Astrocyte (in vitro differentiated cells and primary cell): Measurements from ENCODE around the gene BLVRB. TPM values are rescaled to one million over a fixed set of nuclear protein-coding genes. Genes with fewer than 3 reads are reported as not detected.

Experiments
- DNase-seq: peaks from one replicate; pipeline ENCODE4 v3.0.0-alpha.2; 2010; ENCODE audit warnings: low read depth
- FAIRE-seq: peaks from 2 replicates; lab custom pipeline; 2011; peaks lifted over from hg19 to GRCh38; lab: Jason Lieb, UNC
- H2AFZ ChIP-seq: 2 replicates; pipeline ENCODE4 v1.6.0; 2012; ENCODE audit warnings: low read depth, low read length, inconsistent platforms
- H3K27ac ChIP-seq: 2 replicates; pipeline ENCODE4 v1.5.1; 2011; ENCODE audit warnings: low read depth, low read length, inconsistent platforms
- H3K27me3 ChIP-seq: 2 replicates; pipeline ENCODE4 v1.6.0; 2011; ENCODE audit warnings: low read length, inconsistent platforms; ENCODE audit not compliant: insufficient read depth
- H3K36me3 ChIP-seq: 2 replicates; pipeline ENCODE4 v1.5.1; 2011; ENCODE audit warnings: low read length, inconsistent platforms; ENCODE audit not compliant: insufficient read depth
- H3K4me1 ChIP-seq: 2 replicates; pipeline ENCODE4 v1.5.1; 2011; ENCODE audit warnings: low read length, inconsistent platforms; ENCODE audit not compliant: insufficient read depth
- H3K4me2 ChIP-seq: 2 replicates; pipeline ENCODE4 v1.6.0; 2012; ENCODE audit warnings: low read length, inconsistent platforms
- H3K4me3 ChIP-seq: 2 replicates; pipeline ENCODE4 v1.5.1; 2011; ENCODE audit warnings: low read depth, mild to moderate bottlenecking, low read length, inconsistent platforms; ENCODE audit not compliant: insufficient read depth
- H3K79me2 ChIP-seq: 2 replicates; pipeline ENCODE4 v1.6.0; 2012; ENCODE audit warnings: mild to moderate bottlenecking, low read length, inconsistent platforms; ENCODE audit not compliant: insufficient read depth
- H3K9ac ChIP-seq: 2 replicates; pipeline ENCODE4 v1.6.0; 2012; ENCODE audit warnings: mild to moderate bottlenecking, low read length, inconsistent platforms
- H3K9me3 ChIP-seq: 2 replicates; pipeline ENCODE4 v1.5.1; 2012; ENCODE audit warnings: low read depth, mild to moderate bottlenecking, low read length, inconsistent platforms; ENCODE audit not compliant: insufficient read depth
- H4K20me1 ChIP-seq: 2 replicates; pipeline ENCODE4 v1.6.0; 2012; ENCODE audit warnings: low read length, inconsistent platforms; ENCODE audit not compliant: insufficient read depth
- H3K27ac Mint-ChIP-seq: one replicate; pipeline ENCODE4 v1.8.0; 2021; ENCODE audit warnings: mild to moderate bottlenecking, mixed read lengths; ENCODE audit not compliant: unreplicated experiment
- H3K27me3 Mint-ChIP-seq: one replicate; pipeline ENCODE4 v1.8.0; 2021; ENCODE audit warnings: low read depth, mixed read lengths; ENCODE audit not compliant: unreplicated experiment
- H3K36me3 Mint-ChIP-seq: one replicate; pipeline ENCODE4 v1.8.0; 2021; ENCODE audit warnings: low read depth, mixed read lengths; ENCODE audit not compliant: unreplicated experiment
- H3K4me1 Mint-ChIP-seq: one replicate; pipeline ENCODE4 v1.8.0; 2021; ENCODE audit warnings: low read depth, mixed read lengths; ENCODE audit not compliant: unreplicated experiment
- H3K4me3 Mint-ChIP-seq: one replicate; pipeline ENCODE4 v1.8.0; 2021; ENCODE audit warnings: mild to moderate bottlenecking, moderate library complexity, mixed read lengths; ENCODE audit not compliant: unreplicated experiment
- H3K9me3 Mint-ChIP-seq: one replicate; pipeline ENCODE4 v1.8.0; 2021; ENCODE audit warnings: mild to moderate bottlenecking, mixed read lengths; ENCODE audit not compliant: unreplicated experiment
- EZH2 ChIP-seq: IDR thresholded peaks from 2 replicates; pipeline ENCODE4 v1.6.1; 2012; ENCODE audit warnings: mild to moderate bottlenecking, low read length, inconsistent platforms; ENCODE audit not compliant: insufficient read depth
- total RNA-seq: library from RNA; stranded (reverse); gene quantifications from 2 replicates; pipeline ENCODE4 v1.2.1, GENCODE V29; 2021
- TF ChIP-seq, protein P1 (sequence below): IDR thresholded peaks from 2 replicates; pipeline ENCODE4 v1.5.1; 2011; ENCODE audit warnings: low read depth, mild to moderate bottlenecking, inconsistent platforms, low read length, moderate library complexity; ENCODE audit not compliant: insufficient read depth

Gene BLVRB
- total RNA-seq, 1 donor from 2014 or later, result 27.1 TPM

DNA sequence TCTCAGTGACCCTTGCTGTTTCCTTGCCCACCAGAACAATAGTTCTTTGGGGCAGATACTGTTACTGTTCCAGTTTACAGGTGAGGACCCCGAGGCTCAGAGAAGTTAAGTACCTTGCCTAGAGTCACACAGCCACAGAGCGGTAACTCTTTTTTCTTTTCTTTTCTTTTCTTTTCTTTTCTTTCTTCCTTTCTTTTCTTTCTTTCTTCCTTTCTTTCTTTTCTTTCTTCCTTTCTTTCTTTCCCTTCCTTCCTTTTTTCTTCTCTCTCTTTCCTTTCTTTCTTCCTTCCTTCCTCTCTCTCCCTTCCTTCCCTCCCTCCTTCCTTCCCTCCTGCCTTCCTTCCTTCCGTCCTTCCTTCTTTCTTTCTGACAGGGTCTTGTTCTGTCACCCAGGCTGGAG is 47.5 kb downstream of the BLVRB start:
- peaks cover 23% of the 10 kb centered on the region for H3K4me1 ChIP-seq
- FAIRE-seq, result no peak
- DNase-seq, result no peak
- no peak overlapping the region for H3K4me3 ChIP-seq
- no peaks in the 10 kb centered on the region for H3K9me3 Mint-ChIP-seq
- no peaks in the 10 kb centered on the region for H3K27me3 ChIP-seq
- no peak for TF ChIP-seq EZH2
- TF ChIP-seq, protein P1, sequence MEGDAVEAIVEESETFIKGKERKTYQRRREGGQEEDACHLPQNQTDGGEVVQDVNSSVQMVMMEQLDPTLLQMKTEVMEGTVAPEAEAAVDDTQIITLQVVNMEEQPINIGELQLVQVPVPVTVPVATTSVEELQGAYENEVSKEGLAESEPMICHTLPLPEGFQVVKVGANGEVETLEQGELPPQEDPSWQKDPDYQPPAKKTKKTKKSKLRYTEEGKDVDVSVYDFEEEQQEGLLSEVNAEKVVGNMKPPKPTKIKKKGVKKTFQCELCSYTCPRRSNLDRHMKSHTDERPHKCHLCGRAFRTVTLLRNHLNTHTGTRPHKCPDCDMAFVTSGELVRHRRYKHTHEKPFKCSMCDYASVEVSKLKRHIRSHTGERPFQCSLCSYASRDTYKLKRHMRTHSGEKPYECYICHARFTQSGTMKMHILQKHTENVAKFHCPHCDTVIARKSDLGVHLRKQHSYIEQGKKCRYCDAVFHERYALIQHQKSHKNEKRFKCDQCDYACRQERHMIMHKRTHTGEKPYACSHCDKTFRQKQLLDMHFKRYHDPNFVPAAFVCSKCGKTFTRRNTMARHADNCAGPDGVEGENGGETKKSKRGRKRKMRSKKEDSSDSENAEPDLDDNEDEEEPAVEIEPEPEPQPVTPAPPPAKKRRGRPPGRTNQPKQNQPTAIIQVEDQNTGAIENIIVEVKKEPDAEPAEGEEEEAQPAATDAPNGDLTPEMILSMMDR, result no peak
- H2AFZ ChIP-seq, result no peak overlapping the region
- peak overlapping the region; percentile 54 for H3K4me3 Mint-ChIP-seq
- peaks cover 17% of the 10 kb centered on the region for H3K79me2 ChIP-seq
- H3K9me3 ChIP-seq, result no peaks in the 10 kb centered on the region
- no peak overlapping the region for H3K4me2 ChIP-seq
- H3K27ac Mint-ChIP-seq, result no peak overlapping the region
- H4K20me1 ChIP-seq, result peaks cover 10% of the 10 kb centered on the region
- peaks cover 10% of the 10 kb centered on the region for H3K36me3 ChIP-seq
- H3K4me1 Mint-ChIP-seq, result peaks cover 11% of the 10 kb centered on the region
- no peak overlapping the region for H3K9ac ChIP-seq
- no peak overlapping the region for H3K27ac ChIP-seq
- H3K27me3 Mint-ChIP-seq, result no peaks in the 10 kb centered on the region
- H3K36me3 Mint-ChIP-seq, result no peaks in the 10 kb centered on the region

DNA sequence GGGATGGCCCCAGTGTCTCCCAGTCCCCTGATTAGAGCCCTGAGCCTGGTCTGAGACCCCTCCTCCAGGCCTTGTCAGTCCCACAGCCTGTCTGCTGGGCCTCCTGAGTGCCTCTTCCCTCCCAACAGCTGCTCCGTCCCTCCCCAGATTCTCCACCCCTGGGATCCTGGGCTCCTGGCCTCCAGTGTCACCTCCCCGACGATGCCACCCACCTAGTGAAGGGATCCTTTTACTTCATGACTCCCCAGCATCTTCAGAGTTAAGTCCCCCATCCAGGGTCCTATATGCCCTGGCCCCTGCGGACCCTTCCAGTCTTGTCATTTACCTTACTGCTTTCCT is 47.9 kb downstream of the BLVRB start:
- no peaks in the 10 kb centered on the region for H3K27me3 Mint-ChIP-seq
- no peak overlapping the region for H3K4me2 ChIP-seq
- H3K9me3 ChIP-seq, result no peaks in the 10 kb centered on the region
- H3K36me3 ChIP-seq, result peaks cover 6% of the 10 kb centered on the region
- no peak for DNase-seq
- H3K27ac Mint-ChIP-seq, result no peak overlapping the region
- H3K4me1 Mint-ChIP-seq, result peaks cover 11% of the 10 kb centered on the region
- H3K4me3 Mint-ChIP-seq, result no peak overlapping the region
- peak overlapping the region; percentile 60 for H2AFZ ChIP-seq
- no peak overlapping the region for H3K27ac ChIP-seq
- H3K27me3 ChIP-seq, result no peaks in the 10 kb centered on the region
- peaks cover 21% of the 10 kb centered on the region for H3K4me1 ChIP-seq
- H3K4me3 ChIP-seq, result no peak overlapping the region
- H3K79me2 ChIP-seq, result peaks cover 13% of the 10 kb centered on the region
- H3K9ac ChIP-seq, result no peak overlapping the region
- H3K36me3 Mint-ChIP-seq, result no peaks in the 10 kb centered on the region
- FAIRE-seq, result no peak
- TF ChIP-seq, protein P1, result no peak
- TF ChIP-seq EZH2, result no peak
- no peaks in the 10 kb centered on the region for H3K9me3 Mint-ChIP-seq
- H4K20me1 ChIP-seq, result peaks cover 5% of the 10 kb centered on the region

DNA sequence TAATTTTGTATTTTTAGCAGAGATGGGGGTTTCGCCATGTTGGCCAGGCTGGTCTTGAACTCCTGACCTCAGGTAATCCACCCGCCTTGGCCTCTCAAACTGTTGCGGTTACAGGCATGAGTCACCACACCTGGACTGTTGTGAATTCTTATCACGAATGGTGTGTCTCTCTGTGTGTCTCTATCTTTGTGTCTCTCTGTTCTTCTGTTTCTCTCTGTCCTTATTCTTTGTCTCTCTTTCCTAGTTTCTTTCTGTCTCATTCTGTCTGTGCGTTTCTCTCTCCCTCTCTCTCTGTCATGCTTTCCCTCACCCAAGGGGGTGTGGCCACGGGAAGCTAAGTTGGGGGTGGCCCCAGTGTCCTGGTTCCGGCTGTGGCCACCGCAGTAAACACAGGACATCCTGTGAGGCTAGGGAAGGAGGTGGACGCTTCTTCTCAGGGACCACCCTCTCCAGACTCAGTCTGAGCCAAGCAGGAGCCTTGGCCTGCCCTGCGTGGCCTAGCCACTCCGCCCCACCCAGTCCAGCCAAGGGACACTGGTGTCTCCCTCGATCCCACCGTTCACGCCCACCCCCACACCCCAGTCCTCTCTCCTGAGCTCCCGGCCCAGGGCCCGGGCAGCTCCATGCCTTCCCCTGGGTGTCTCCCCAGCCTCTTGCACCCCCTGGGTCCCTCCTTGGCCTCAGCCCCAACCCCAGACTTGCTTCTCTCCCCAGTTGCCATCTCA is 48.5 kb downstream of the BLVRB start:
- H3K79me2 ChIP-seq, result peaks cover 7% of the 10 kb centered on the region
- H3K9me3 Mint-ChIP-seq, result no peaks in the 10 kb centered on the region
- H3K27ac ChIP-seq, result no peak overlapping the region
- H3K27me3 ChIP-seq, result no peaks in the 10 kb centered on the region
- peaks cover 6% of the 10 kb centered on the region for H3K4me1 Mint-ChIP-seq
- peak overlapping the region; percentile 60 for H2AFZ ChIP-seq
- FAIRE-seq (no peak), DNase-seq (no peak)
- no peaks in the 10 kb centered on the region for H3K27me3 Mint-ChIP-seq
- peaks cover under 1% of the 10 kb centered on the region for H3K36me3 ChIP-seq
- H3K9me3 ChIP-seq, result no peaks in the 10 kb centered on the region
- H3K9ac ChIP-seq, result peak overlapping the region; percentile 43
- H3K4me3 ChIP-seq, result no peak overlapping the region
- H4K20me1 ChIP-seq, result peaks cover under 1% of the 10 kb centered on the region
- no peaks in the 10 kb centered on the region for H3K36me3 Mint-ChIP-seq
- no peak overlapping the region for H3K27ac Mint-ChIP-seq
- H3K4me3 Mint-ChIP-seq, result no peak overlapping the region
- peaks cover 21% of the 10 kb centered on the region for H3K4me1 ChIP-seq
- TF ChIP-seq EZH2, result no peak
- TF ChIP-seq, protein P1, result no peak
- peak overlapping the region; percentile 61 for H3K4me2 ChIP-seq
